IPS-11a (cell line): Measurements from ENCODE around the gene CC2D2A.
"Not testable (repeated sequence)": the region's sequence is repeated elsewhere in the genome, so short reads cannot be mapped to it uniquely, and the experiment has no call there.

Source experiments
- H3K4me3 ChIP-seq: one replicate; pipeline ENCODE4 v1.5.1; 2013; ENCODE audit warnings: low read depth, low read length, control low read depth

The CC2D2A gene

DNA sequence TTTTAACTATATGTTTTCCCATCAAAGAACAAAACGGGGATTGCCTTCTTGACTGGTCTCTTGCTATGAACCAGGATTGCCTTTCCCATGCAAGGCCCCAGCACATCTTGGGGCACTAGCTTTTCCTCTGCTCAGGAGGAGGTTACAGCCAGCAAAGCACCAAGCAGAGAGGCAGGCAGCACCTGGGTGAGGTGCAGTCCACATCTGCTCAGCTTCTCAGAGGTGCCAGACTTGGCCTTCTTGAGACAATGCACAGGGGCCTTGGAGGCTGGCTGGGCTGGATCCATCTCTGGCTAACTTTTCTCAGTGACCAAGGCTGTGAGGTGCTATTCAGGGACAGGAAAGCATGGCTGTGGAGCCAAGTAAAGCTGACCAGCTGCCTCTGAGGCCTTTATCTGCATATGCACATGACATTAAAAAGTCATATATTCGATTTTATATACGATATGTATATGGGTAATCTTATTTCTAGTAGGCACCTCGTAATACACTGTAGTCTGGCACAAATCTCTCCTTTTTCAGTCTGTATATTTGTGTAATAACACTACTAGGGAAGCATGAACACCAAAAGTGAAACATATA, 86.9 kb downstream of the CC2D2A start:
- H3K4me3 ChIP-seq, result no peak overlapping the region

DNA sequence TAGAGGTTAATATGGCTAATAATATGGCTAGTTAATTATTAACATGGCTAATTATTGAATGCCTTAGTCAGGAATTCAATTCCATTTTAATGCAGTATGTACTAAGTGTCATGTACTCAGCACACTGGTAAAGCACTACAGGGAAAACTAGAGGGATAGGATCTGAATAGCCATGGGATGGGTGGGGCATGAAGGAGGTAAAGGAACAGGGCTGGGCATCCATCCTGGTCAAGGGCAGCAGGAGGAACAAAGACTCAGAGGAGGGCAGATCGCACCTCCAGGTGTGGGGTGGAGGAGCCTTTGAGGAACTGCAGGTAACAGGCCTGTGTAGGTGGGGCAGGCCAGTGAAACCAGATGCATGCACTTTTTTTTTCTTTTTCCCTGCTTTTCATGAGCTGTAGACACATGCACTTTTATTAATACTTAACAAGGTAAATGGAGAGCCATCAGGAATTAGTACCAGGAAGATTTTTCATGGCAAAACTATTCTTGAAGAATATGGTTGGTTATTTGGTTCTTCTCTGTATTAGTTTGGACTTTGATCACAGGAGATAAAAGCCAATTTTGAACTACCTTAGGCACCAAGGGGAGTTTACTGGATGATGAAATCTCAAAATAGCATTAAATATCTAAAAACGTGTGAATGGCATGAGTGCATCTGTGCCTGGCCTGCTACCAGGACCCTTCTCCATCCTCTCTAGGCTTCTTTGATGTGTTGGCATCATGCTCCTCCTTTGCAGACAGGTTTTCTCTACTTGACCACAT, 88.3 kb downstream of the CC2D2A start:
- H3K4me3 ChIP-seq, result no peak overlapping the region

DNA sequence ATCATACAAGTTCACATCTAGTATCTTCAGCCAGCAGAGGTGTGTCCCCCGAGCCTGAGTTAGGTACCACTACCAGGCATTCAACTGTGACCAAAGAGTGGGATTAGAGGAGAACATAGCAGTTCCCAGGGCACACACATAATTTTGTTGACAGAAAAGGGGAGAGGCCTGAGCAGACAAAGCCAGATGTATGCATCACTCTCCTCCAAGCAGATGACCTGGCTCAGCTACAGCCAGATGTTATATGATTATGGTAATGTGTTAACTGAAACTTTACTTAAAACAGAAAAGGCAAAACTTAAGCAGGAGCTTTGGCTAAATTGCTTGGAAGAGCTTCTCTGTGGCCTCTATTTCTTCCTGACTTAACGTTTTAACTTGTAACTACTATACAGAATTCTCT, 88.9 kb downstream of the CC2D2A start:
- no peak overlapping the region for H3K4me3 ChIP-seq

DNA sequence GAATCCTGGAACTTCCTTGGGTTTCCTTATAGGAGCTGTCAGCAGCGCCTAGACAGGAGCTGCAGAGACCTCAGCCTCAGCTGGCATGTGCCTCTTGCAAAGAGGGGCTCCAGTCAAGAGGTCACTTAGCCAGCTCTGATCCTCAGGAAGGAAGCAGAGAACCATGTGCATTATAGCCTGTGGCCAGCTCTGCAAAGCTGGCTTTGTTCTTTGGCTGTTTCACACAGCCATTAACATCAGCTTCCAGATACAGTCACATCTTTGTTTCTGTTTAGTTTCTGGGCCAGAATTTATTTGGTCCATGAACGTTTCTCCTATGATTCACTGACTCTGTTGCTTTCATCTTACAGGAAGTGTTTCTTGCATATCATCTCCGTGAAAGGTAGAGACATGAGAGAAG, 92.4 kb downstream of the CC2D2A start:
- no peak overlapping the region for H3K4me3 ChIP-seq

DNA sequence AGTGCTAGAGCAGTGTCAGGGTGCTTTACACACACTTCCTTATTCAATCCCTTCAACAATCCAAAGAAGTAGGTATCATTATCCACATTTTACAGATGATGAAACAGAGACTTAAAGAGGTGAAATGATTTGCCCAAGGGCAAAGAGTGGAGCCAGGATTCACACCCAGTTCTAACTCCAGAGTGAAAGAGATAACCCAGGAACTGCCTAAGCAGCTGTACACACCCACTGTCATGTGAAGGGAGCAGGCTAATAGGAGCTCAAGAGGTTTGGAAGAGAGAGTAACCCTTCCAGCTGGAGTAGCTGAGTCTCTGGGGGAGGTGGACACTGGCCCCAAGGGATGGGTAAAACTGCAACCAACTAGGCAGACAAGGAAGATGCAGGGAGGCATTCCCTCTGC, 92.9 kb downstream of the CC2D2A start:
- H3K4me3 ChIP-seq, result no peak overlapping the region

DNA sequence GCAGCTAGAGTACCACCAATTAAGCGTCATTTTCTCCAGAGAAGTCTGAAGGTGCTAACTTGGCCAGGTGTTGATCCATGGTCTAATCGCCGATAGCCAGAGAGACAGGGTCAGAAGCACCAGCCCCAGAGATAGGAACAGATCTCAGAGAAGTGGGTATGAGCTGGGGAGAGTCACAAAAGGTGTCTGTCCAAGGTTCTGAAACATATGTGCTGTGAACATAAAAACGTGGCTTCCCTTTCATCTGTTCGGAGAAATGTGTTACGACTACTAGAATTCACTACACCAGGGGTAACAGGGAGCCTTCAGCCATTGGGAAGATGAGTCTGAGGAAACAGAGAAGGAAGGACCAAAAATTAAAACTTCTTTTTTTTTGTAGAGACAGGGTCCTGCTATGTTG, 94.2 kb downstream of the CC2D2A start:
- no peak overlapping the region for H3K4me3 ChIP-seq

DNA sequence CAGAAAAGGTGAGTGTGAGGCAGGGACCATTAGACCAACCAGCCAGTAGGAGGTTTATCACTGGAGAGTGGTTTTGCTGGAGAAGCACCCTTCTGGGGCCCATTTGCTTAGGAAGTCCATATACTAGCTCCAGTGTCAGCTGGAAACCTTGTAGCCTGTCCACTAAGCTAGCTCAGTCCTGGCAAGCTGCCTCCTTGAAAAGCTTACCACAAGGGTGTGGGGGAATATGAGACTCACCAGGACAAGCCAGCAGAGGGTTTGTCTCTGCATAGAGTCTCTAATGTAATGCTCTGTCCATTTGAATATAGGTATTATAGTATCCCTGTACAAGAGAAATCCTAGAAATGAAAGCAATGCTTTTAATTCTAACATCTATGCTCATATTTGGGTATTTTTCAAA, 99.1 kb downstream of the CC2D2A start:
- no peak overlapping the region for H3K4me3 ChIP-seq

DNA sequence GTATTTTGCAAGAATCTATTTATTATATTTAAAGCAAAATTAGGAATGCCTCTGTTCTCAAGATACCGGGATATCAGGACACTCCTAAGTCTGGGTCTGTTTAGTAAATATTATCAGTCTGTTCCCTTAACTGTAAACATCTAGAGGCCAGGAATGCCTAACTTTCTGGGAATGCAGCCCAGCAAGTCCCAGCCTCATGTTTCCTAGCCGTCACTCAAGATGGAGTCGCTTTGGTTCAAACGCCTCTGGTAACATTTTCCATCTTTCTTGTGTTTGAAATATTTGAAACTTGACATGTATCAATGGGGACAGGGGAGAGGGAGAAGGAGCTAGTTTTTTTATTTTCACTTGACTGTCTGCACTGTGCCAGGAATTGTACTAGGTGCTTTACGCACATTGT, 100.1 kb downstream of the CC2D2A start:
- no peak overlapping the region for H3K4me3 ChIP-seq

DNA sequence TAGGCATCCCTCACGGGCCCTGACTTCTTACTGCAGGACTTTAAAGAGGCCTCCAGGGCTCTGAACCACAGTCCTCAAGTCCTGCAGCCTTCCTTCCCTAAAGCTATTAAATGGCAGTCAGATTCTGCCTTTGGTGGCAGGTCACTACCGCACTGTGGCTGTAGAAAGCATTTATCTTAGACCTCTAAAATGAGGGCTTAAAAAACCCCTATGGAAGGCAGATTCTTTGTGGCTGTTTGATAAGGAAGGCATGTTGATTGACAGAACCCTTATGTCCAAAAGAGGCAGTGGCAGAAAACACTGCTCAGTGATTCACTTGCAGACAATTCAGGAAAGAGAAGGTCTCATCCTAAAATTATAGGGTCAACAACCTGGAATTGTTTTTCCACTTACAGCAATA, 106.3 kb downstream of the CC2D2A start:
- H3K4me3 ChIP-seq, result no peak overlapping the region

DNA sequence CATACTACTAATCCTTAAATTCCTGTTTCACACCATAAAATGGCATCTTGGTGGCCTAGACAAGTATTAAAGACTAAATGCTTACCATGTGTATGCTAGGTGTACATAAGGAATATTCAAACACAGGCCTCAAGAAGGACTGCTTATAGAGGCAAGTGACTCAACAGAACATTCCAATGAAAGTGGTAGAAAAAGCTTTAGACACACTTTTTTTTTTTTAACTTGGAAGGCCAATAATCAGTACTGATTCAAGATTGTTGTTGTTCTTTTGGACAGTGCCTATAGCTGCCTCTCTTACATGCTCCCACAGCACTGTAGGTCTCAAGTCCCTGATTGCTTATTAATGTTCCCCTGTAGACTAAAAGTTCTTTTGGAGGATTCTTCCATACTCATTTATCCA, 107.8 kb downstream of the CC2D2A start:
- no peak overlapping the region for H3K4me3 ChIP-seq

DNA sequence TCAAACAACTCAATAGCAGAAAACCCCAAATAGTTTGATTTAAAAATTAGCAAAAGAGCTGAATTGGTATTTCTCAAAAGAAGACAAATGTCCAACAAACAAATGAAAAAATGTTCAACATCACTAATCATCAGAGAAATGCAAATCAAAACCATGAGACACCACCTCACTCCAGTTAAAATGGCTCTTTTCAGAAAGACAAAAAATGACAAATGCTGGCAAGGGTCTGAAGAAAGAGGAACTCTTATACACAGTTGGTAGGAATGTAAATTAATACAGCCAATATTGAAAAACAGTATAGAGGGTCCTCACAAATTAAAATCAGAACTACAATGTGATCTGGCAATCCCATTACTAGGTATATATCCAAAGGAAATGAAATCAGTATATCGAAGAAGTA, 115.1 kb downstream of the CC2D2A start:
- no peak overlapping the region for H3K4me3 ChIP-seq

DNA sequence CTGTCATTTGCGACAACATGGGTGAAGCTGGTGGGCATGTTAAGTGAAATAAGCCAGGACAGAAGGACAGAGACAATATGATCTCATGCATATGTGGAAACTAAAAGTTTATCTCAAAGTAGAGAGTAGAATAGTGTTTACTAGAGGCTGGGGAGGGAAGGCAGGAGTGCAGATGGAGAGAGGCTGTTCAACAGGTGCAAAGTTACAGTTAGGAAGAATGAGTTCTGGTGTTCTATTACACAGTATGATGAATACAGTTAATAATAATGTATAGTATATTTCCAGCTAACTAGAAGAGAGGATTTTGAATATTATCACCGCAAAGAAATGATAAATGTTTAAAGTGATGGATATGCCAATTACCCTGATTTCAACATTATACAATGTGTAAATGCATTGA, 115.6 kb downstream of the CC2D2A start:
- no peak overlapping the region for H3K4me3 ChIP-seq

DNA sequence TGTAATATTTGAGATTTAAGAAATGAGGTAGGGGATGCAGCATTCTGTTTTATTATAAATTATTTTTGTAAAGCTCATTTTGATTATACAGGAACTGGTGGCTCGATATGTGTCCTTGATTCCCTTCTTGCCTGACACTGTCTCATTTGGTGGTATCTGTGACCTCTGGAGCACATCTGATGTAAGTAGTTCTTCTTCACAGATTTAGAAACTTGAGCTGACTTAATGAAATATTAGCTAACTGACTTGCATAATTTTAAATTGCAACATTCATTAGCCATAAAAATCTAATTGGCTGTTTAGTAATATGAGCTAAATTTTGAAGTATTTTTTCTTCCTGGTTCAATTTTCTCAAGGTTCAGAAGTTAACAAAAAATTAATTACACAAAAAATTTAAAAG, 116.4 kb downstream of the CC2D2A start:
- no peak overlapping the region for H3K4me3 ChIP-seq

DNA sequence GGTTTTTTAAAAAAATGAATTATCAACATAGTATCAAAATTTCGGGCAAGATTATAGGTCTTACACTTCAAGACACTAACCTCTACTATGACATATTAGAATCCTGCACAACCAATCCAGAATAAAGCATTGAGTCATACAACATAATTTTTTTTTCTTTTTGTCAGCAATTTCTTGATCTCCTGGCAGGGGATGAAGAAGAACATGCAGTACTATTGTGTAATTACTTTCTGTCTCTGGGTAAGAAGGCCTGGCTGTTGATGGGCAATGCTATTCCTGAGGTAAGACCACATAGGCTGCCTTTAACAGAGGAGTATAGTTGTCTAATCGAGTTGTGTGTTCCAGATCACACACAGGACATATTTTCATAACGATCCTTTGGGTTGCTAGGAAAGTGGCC, 118.0 kb downstream of the CC2D2A start:
- H3K4me3 ChIP-seq, result no peak overlapping the region

DNA sequence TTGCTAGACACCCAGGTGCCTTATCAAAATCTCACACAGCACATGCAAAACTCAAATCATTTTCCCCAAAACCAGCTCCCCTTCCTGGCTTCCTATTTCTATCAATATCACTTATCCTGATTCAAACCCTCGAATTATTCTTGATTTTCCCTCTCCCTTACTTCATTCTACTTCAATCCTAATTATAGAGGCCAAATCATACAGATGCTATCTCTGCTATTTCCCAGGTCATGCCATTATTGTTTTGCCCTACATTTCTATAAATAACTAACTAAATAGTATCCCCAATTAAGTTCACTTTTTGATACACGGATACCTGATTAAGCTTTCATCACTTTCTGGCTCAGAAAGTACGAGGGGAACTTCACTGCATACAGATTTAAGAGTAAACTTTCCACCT, 123.1 kb downstream of the CC2D2A start:
- no peak overlapping the region for H3K4me3 ChIP-seq

DNA sequence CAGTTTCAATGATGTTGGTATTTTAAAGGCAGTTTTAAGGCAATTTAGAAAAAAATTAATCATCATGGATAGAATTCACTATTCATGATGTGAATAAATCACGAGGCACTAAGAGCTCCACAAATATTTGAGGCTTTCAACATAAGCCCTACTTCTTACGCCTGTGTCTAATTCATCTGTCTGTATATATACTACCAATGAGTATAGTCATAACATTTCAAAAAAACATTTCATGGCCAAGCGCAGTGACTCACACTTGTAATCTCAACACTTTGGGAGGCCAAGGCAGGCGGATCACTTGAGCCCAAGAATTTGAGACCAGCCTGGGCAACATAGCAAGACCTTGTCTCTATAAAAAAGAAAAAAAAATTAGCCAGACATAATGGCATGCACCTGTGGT, 129.0 kb downstream of the CC2D2A start:
- no peak overlapping the region for H3K4me3 ChIP-seq

DNA sequence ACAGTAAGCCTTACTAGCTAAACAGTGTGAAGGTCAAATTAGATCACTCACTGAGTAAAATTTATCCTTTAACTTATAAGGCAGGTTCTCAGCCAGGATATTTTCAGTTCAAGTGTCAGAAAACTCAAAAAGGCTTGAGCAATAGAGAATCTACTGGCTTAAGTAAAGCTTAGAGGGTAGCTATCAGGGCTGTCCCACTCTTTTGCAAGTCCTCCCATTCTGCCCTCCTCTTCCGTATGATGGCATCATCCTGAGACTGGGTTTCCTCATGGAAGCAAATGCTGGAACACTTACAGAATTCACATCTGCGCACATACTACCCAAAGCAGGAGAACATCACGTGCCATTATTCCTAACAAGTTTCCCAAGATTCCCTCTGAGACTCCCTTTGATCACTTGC, 130.5 kb downstream of the CC2D2A start:
- no peak overlapping the region for H3K4me3 ChIP-seq

DNA sequence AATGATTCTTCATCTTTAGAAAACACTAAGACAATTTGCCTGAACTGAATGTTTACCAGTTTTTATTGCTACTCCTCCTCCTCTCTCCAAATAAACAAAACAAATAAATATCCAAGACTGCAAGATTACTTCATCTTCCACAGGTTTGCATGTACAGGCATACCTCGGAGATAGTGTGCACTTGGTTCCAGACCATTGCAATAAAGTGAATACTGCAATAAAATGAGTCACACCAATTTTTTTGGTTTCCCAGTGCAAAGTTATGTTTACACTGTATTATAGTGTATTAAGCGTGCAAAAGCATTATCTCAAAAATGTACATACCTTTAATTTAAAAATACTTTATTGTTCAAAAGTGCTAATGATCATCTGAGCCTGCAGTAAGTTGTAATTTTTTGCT, 132.2 kb downstream of the CC2D2A start:
- no peak overlapping the region for H3K4me3 ChIP-seq

DNA sequence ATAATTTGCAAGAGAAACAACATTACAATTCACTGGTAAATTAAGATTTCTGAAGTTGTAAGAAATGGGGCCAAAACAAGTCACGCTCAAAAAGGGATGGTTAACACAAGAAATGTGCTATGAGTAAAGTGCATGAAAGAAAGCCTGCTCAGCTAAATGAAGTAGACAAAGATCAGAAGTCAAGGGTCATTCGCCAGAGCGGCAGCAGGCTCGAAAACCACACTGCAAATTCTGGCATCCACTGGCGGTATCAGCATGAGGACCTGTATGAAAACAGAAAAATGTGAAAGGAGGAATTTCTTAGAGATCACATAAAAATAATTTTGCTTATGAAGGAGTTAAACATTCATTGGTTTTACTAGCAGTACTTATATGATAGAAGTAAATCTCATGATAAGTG, 135.9 kb downstream of the CC2D2A start:
- no peak overlapping the region for H3K4me3 ChIP-seq

DNA sequence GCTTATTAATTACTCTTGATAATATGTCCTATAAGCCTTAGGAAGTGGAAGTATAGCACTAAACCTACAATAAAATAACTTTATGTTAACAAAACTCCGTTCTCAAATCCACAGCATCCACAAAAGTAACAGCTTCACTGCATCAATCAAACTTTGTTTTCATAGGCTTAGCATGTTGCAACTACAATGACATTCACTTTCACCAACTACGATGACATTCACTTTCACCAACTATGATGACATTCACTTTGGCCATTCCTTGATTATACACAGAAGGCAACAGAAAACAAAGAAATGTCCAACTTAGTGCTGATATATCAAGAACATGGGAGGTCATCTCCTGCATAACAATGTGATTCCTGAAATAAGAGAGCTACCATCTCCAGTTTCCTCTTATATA, 141.2 kb downstream of the CC2D2A start:
- no peak overlapping the region for H3K4me3 ChIP-seq

DNA sequence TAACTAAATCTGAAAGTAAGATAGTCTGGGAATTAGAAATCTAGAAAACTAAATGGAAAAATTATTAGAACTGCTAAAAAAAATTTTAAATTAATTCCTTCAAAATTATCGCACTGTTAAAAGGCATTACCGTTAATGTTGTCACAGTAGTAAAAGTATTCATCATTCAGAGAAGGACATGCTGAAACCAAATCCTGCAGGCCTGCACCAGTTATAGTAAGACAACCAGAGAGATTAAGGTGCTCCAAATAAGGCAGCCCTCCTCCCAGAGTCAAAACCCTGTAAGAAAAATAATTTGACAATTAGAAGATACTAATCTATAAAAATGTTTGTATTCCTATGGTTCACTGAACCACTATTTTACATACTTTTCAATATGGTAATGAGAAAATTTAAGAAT, 142.5 kb downstream of the CC2D2A start:
- no peak overlapping the region for H3K4me3 ChIP-seq

DNA sequence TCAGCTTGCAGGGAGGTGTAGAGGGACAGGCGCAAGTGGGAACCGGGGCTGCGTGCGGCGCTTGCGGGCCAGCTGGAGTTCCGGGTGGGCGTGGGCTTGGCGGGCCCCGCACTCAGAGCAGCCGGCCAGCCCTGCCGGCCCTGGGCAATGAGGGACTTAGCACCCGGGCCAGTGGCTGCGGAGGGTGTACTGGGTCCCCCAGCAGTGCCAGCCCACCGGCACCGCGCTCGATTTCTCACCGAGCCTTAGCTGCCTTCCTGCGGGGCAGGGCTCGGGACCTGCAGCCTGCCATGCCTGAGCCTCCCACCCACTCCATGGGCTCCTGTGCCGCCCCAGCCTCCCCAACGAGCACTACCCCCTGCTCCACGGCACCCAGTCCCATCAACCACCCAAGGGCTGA, 145.2 kb downstream of the CC2D2A start:
- H3K4me3 ChIP-seq, result not testable (repeated sequence)

DNA sequence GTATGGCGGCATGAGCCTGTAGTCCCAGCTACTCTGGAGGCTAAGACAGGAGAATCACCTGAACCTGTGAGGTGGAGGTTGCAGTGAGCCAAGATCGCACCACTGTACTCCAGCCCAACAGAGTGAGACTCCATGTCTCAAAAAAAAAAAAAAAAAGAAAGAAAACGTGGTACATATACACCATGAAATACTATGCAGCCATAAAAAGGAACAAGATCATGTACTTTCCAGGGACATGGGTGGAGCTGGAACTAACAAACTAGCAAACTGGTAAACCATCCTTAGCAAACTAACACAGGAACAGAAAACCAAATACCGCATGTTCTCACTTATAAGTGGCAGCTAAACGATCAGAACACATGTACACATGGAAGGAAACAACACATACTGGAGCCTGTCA, 147.7 kb downstream of the CC2D2A start:
- not testable (repeated sequence) for H3K4me3 ChIP-seq
